Cardiac septum (tissue), 1 donor: ENCODE measurements around the gene PPA1. TPM values are rescaled to one million over a fixed set of nuclear protein-coding genes. Genes with fewer than 3 reads are reported as not detected.

Source experiments
- total RNA-seq: library from RNA; stranded (reverse); fragmentation: NEBNext Ultra II Directional; extraction: Animal tissue kit (Norgen Biotek cat#: 25700); gene quantifications from one replicate; pipeline ENCODE4 v1.2.1, GENCODE V29; 2021
- donor health status: DM: no; HTN: no; CAD: no.

PPA1 gene
- total RNA-seq, 1 donor from 2014 or later = 68.6 TPM

Other genes with a start within 250 kb of the PPA1 start
- 15.3 TPM for gene MACROH2A2, start 180.6 kb downstream of the PPA1 start, total RNA-seq
- 19.4 TPM for gene AIFM2, start 100.6 kb downstream of the PPA1 start, total RNA-seq
- gene TYSND1, start 86.7 kb downstream of the PPA1 start, total RNA-seq = 5.2 TPM
- 87.1 TPM for gene SAR1A, start 62.9 kb downstream of the PPA1 start, total RNA-seq
- gene NPFFR1, start 50.6 kb upstream of the PPA1 start, total RNA-seq = not detected
- gene LRRC20, start 149.2 kb upstream of the PPA1 start, total RNA-seq = 46.3 TPM
- 69.8 TPM for gene EIF4EBP2, start 170.7 kb upstream of the PPA1 start, total RNA-seq
- gene NODAL, start 208.3 kb upstream of the PPA1 start, total RNA-seq = 0.38 TPM
- gene PALD1, start 245.3 kb upstream of the PPA1 start, total RNA-seq = 5.3 TPM